HG03342 (cell line): Measurements from ENCODE around the gene AP1G1.
"Not testable (repeated sequence)": the region's sequence is repeated elsewhere in the genome, so short reads cannot be mapped to it uniquely, and the experiment has no call there.

Source experiments
- ATAC-seq: cut with Tn5 transposase; IDR thresholded peaks from one replicate; pipeline ENCODE4 v1.9.1; 2021; ENCODE audit warnings: mild to moderate bottlenecking, moderate library complexity; ENCODE audit not compliant: unreplicated experiment

AP1G1 gene

GRCh38 chr16:71810155-71810530 is 1.5 kb upstream of the AP1G1 start:
- not testable (repeated sequence) for ATAC-seq

GRCh38 chr16:71807905-71808592 is 585 bp downstream of the AP1G1 start:
- peak; percentile 35 for ATAC-seq

- no peak for ATAC-seq
Measured at GRCh38 chr16:71803305-71803690, 5.3 kb downstream of the AP1G1 start.

- no peak for ATAC-seq
Measured at GRCh38 chr16:71796501-71797097, 12.0 kb downstream of the AP1G1 start.

GRCh38 chr16:71794943-71795342 is 13.7 kb downstream of the AP1G1 start:
- ATAC-seq = no peak

- no peak for ATAC-seq
Measured at GRCh38 chr16:71794018-71794417, 14.6 kb downstream of the AP1G1 start.

- no peak for ATAC-seq
Measured at GRCh38 chr16:71792176-71792575, 16.5 kb downstream of the AP1G1 start.

- not testable (repeated sequence) for ATAC-seq
Measured at GRCh38 chr16:71790329-71790728, 18.3 kb downstream of the AP1G1 start.

GRCh38 chr16:71789136-71789535 is 19.5 kb downstream of the AP1G1 start:
- no peak for ATAC-seq

- no peak for ATAC-seq
Measured at GRCh38 chr16:71788578-71788977, 20.1 kb downstream of the AP1G1 start.

- not testable (repeated sequence) for ATAC-seq
Measured at GRCh38 chr16:71785143-71785542, 23.5 kb downstream of the AP1G1 start.

GRCh38 chr16:71784093-71784492 is 24.5 kb downstream of the AP1G1 start:
- ATAC-seq = no peak

- ATAC-seq = no peak
Measured at GRCh38 chr16:71781741-71782140, 26.9 kb downstream of the AP1G1 start.

- ATAC-seq = no peak
Measured at GRCh38 chr16:71780521-71781089, 28.0 kb downstream of the AP1G1 start.

- no peak for ATAC-seq
Measured at GRCh38 chr16:71778780-71779179, 29.9 kb downstream of the AP1G1 start.

- ATAC-seq = no peak
Measured at GRCh38 chr16:71777329-71777728, 31.3 kb downstream of the AP1G1 start.

- ATAC-seq = no peak
Measured at GRCh38 chr16:71775949-71776348, 32.7 kb downstream of the AP1G1 start.

- no peak for ATAC-seq
Measured at GRCh38 chr16:71771571-71771970, 37.1 kb downstream of the AP1G1 start.

GRCh38 chr16:71769222-71769621 is 39.4 kb downstream of the AP1G1 start:
- no peak for ATAC-seq

GRCh38 chr16:71767060-71767900 is 41.4 kb downstream of the AP1G1 start:
- no peak for ATAC-seq

GRCh38 chr16:71762186-71762585 is 46.4 kb downstream of the AP1G1 start:
- ATAC-seq = no peak

GRCh38 chr16:71761097-71761496 is 47.5 kb downstream of the AP1G1 start:
- no peak for ATAC-seq
